GM21423 (cell line): ENCODE data around the gene REV3L.
A peak's percentile ranks its signal among the peaks of the same experiment; 100 is the strongest.
"Not testable (repeated sequence)": the region's sequence is repeated elsewhere in the genome, so short reads cannot be mapped to it uniquely, and the experiment has no call there.

Experiments
- ATAC-seq: cut with Tn5 transposase; IDR thresholded peaks from one replicate; pipeline ENCODE4 v1.9.1; 2021; ENCODE audit warnings: mild to moderate bottlenecking, moderate library complexity; ENCODE audit not compliant: unreplicated experiment

Gene REV3L

DNA sequence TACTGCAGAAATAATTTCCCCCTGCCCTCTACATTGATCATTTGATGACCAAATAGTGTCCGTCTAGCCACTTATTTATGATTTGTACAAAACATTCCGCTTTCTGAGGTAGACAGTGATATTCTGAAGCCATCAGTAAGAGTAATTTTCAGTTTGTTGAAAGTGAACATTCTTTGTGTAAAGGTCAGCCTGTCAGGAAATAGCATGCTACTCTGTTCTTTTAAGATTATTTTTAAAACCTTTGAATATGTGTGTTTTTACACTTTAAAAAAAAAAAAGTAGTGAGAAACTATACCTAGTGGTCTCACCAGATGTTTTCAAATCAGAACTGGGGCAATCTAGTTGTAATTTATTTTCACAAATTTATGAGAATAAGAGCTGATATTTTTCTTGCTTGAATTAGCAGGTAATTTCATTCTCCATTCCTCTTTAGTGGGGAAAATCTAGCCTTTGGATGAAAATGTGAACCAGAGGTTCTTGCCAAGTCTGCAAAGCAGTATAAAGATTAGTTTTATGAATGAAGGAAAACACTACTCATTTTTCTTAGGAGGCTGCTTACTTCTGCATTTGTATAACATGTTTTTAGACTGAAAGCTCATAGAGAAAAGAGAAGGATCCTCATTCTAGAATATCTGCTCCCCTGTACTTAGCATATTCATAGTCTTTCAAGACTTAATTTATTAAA, 12.1 kb upstream of the REV3L start:
- ATAC-seq: no peak

DNA sequence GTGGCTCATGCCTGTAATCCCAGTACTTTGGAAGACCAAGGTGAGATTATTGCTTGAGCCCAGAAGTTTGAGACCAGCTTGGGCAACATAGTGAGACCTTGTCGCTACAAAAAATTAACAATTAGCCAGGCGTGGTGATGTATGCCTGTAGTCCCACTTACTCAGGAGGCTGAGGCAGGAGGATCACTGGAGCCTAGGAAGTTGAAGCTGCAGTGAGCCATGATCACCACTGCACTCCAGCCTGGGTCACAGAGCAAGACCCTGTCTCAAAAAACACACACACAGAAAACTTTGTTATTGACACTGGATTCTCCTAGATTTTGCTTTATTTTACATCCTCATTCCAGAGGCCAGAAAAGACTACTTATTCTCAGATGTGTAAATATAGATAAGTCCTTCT, 9.5 kb upstream of the REV3L start:
- no peak for ATAC-seq

DNA sequence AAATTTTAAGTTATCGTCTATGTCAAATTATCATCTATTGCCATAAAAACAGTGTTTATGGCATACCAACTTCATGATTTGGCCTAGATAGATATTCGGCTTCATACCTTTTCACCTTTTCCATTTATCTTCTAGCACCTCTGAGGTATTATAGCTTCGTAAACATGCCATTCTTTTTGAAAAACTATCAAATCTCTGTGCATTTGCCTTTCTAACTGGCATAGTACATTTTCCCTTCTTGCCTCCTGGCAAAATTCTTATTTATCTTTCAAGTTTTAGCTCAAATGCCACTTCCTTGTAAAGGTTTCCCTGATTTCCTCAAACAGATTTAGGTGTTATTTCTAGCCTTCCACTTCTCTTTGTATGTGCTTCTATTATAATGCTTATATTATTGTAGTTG, 7.0 kb upstream of the REV3L start:
- no peak for ATAC-seq

DNA sequence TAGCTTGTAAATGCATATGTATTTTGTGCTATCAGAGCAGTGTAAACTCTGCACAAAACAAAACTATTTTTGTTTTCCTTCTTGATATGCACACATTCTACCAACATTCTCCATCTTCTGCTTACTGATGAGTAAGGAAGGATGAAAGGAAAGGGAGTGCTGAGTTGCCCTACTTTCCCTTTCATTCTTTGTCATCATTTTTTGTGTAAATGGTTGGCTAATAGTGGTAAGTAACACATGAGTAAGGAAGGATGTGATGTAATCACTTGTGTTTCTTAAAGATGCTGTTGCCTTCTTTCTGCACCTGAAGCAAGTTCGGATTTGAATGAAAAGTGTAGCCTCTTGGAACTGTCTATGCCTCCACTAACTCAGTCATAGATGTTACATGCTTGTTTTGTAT, 4.6 kb upstream of the REV3L start:
- peak; percentile 28 for ATAC-seq

DNA sequence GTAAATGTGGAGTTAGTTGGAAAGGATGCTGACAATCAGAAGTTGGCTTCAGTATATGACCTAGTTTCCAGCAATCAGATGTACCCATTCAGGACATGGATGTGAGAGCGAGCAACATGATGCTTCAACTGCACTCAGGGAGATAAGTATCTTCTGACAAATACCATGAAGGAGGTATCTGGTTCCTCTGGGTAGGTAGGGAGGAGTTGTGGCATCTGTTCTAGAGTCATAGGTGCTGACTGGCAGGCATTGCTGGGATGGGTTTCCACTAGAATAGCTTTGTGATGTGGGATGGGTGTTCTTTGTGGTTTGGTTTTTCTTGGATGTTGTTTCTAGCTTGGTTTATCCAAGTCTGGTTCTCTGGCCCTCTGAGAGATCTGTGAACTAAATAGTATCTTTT, 3.9 kb upstream of the REV3L start:
- no peak for ATAC-seq

DNA sequence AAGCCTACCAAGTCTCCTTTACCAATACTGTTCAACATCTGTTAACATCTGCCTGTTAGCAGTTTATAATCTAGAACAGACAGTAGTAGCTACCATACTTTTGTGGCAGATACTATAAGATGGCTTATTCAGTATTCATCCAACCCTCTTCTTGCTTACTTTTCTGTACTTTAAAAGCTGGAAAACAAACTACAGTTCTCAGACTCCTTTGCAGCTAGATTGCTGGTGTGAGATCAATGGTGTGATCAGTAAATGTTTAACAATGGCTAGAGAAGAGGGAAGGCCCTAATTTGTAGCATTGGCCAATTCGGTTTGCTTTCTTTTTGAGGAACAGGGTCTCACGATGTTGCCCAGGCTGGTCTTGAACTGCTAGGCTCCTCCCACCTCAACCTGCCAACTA, 3.5 kb upstream of the REV3L start:
- no peak for ATAC-seq

DNA sequence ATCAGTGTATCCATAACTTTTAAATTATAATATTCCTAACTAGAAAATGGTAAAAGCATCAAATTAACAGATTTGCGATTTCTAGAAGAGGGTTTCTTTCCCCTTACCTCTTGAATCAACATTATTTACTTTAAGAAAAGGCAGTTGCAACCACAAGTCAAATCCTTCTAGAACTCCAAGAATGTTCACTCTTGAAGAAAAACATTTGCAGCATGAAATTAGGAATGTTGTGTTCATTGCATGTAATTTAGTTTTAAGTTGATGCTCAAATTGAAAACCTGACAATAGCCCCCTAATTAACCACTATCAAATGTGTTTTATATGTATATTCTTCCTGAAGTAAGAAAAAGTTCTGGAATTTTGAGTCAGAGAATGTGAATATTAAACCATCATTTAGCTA, 2.3 kb upstream of the REV3L start:
- ATAC-seq: no peak

DNA sequence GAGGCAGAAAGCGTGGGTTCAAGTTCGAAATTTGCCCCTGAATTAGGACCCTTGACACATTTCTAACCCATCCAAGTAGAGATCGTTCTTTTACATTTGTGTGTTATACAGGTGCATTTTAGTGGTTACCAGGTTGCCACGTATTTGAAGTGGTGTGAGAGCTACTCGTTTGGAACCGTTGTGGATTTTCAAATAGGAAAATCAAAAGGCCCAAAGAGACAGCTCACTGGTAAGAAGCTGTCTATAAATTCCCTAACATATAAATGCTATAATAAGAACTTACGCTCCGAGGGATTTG, 1.6 kb upstream of the REV3L start:
- no peak for ATAC-seq

DNA sequence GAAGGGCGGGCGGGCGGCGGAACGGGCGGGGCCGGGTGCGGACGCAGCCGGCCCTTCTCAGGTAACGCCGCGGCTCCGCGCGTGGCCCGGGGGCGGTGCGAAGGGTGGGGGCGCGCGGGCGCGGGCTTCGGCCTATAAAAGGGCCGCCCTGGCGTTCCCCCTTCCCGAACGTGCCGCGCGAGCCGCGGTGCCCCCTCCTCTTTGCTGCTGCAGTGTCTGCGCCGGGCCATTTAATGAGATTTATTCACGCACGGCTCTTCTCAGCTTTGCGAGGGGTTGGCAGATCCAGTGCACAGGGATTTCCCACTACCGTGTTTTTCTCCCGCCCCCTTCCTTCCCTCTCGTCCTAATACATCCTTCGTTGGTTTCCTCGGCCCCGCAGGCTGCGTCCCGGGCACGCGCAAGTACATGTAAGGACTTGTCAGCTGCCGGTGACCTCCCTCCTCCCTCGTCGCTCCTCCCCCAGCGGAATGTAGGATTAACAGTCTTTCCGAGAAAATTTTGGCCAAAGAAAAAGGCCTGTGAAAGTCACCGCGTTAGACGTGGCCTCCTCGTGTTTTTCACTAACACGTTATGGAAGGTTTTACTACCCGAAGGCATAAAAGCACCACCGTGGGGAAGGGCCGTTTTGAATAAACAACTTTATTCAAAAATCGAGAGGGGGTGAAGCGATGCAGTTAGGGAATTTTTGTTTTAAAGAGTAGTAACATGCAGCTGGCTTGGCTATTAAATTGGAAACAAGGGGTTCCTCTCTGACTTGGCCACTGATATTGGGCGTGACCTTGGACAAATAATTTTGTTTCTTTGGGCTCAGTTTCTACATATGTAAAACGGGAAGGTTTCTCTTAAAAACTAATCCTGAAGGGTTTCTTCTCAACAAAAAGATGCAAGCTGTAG, 966 bp upstream of the REV3L start:
- ATAC-seq: peak; percentile 45

DNA sequence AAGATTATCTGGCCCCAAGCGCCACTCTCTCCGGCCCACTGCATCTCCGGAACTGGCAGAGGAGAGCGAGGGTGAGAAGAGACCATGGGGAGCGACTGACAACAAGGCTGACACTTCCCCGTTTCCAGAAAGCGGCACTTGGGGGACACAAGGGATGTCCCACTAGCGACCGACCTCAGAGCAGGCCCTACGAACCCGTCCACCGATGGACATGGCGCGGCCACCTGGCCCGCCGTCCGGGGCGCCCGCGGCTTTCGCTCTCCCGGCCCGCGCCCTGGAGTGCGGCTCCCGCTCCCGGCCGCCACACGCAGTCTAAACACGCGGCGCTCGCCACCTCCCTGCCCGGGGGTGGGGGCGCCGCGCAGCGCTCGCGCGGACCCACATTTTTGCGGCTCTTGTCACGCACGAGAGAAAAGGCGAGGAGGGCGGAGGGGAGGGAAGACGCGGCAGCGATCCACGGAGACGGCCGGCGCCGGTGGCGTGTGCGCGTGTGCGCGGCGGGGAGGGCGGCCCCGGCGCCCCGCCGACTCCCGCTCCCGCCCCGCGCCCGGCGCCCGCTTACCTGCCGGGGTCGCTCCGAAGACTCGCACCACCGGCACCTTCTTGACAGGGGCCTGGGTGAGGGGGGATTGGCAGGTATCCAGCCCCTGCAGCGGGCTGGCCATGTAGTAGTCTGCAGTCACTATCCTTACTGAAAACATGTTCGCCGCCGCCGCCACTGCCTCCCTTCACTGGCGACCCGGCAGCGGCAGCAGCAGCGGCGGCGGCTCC, 645 bp downstream of the REV3L start:
- ATAC-seq: peak; percentile 22

DNA sequence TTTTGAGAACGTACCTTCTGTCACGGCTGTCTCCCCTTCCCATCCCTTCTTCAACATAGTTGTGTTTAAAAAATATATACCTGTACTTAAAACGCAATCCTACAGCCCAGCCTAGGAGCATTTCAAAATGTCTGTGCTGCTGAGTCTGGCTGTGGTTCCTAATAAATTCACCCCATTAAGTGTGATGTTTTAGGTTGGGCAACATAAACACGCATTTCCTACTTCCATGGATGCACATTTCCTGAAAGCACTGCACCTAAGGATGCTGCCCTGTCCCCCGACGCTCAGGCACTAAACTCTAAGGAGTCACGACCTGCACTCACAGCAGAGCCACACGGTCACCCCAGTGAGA, 1.2 kb downstream of the REV3L start:
- no peak for ATAC-seq

DNA sequence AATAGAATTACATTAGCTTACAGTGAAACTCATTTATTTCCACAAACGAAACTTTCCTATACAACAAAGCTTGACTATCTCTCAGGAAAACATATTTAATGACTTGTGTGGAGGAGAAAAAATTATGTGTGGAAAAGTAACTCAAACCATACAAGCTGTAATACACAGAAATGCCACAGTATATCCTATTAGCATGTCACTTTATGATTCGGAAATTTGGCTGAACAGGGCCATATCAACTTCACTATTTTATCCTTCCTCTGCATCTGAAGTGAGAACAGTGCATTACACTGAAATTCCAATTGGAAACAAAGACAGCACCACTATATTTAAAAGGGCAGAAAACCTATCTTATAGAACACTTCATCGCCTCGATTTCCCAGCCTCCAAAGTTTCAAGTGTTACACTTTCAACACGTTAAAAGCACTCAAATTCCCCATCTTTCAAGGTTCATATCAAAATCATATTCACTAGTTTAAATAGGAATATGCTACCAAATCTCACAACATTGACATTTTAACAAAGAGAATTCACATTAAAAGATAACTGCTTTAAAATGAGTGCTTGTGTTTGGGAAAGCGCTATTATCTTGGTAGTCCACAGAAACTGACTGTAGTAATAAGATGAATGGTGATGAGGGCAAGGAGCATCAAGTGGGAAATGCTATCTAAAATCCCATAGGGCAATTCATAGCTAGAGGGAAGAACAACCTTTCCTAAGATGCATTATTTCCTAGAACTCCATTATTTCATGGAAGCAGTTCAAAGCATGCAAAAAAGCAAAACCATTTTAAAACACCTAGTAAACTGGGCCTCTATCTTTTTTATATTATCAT, 1.8 kb downstream of the REV3L start:
- no peak for ATAC-seq

DNA sequence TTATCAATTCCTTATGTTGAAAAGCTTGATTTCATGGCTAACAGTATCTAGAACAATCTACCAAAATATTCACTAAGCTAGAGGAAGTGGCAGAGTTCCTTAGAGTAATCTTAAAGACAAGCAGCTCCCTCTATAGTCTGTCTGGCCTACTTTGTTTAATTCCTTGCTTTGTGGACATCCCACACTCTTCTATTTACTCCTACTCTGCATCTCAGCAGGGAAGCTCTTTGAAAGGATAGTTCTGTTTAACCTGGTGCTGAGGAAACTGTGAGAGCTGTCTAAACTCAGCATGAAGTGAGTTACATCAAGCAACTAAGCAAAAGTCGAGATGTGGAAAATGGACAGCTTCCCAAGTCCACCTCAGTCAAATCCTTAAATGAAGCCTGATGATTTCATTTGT, 4.3 kb downstream of the REV3L start:
- ATAC-seq: no peak

DNA sequence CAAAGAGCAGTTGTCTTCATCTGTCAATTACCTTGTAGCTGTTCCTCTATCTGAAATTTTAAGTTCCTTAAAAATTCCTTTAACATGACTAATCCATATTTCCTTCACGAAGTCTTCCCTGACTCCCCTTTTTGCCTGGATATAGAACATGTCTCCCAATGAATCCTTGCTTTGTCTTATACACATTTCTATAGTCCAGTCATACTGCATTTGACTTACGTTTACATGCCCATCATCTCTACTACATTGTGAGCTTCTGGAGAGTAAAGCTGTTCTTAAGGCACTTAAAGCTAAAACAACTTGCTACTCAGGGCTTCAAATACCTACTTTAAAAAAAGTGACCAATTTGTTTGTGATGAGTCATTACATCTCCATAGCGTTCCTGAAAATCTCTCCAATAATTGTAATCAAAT, 4.9 kb downstream of the REV3L start:
- ATAC-seq: no peak

DNA sequence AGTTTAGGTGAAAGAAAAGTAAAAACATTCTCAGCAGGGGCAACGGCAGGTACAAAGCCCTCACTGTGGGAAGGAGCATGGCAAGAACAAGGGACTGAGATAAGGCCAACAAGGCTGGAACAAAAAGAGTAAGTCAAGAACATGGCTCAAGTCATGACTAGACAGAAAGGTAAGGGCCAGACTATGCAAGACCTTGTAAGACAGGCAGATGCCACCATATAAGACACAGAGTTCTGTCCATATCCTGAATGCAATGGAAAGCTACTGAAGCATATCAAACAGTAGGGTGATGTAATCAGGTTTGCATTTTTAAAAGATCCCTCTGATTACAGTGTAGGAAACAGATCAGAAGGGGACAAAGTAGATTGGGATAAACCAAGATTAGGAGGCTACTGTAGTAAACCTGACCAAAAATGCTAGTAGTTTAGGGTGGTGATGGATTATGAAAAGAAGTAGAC, 5.5 kb downstream of the REV3L start:
- no peak for ATAC-seq

DNA sequence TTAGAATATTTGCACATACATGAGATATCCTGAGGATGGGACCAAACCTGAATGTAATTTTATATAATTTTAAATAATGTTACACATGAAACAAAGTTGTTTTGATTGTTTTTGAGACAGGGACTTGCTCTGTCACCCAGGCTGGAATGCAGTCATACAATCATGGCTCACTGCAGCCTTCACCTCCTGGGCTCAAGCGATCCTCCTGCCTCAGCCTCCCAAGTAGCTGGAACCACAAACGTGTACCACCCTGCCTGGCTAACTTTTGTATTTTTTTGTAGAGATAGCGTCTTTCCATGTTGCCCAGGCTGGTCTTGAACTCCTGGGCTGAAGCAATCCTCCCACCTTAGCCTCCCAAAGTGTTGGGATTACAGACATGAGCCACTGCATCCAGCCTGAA, 7.0 kb downstream of the REV3L start:
- ATAC-seq: not testable (repeated sequence)

DNA sequence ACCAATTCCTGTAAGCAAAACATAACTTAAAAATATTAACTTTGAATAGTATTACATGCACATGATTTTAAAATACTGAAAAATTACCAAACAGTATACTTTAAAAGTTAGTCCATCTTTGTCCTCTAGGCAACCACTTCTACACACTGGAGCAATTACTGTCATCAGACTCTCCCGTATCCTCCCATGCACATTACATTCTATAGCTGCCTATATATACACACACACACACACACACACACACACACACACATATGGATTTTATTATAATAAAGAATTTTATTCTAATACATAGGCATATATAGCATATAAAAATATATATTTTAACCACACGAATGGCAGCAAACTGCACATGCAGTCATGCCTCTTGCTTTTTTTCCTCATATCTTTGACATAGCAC, 8.2 kb downstream of the REV3L start:
- ATAC-seq: no peak

DNA sequence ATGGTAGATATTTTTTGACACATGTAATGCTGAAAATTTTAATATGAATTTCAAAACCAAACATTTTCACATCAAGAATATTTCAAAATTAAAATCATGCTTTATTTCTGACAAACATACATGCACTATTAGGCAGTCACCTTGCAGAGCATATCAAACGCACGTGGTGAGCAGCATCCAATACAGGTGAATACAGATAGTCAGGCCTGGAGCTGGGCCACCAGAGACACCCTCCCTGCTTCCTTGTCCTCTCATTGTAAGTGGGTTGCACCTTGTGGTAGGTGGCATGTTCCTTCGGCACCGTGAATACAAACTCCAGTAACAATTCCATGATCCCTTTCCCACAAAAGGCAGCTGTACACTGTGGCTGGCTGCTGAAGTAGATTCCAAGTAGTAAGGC, 8.9 kb downstream of the REV3L start:
- no peak for ATAC-seq

DNA sequence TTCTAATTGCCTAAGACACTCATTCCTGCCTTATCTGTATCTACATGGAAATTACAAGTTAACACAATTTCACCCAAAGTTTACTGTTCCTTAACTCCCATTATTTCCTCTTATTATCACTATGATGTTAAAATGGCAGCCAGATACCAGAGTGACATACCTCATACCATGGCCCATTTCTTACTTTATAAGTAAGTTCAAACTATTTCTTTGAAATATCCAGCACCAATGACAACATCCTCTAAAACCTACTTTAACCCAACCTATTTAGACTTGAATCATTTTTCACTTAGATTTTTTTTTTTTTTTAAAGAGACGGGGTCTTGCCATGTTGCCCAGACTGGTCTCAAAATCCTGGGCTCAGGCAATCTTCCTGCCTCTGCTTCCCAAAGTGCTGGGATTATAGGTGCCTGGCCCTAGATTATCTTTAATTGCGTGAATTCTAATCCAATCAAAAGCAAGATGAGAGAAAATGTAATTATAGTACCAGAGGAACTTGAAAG, 10.0 kb downstream of the REV3L start:
- ATAC-seq: no peak

DNA sequence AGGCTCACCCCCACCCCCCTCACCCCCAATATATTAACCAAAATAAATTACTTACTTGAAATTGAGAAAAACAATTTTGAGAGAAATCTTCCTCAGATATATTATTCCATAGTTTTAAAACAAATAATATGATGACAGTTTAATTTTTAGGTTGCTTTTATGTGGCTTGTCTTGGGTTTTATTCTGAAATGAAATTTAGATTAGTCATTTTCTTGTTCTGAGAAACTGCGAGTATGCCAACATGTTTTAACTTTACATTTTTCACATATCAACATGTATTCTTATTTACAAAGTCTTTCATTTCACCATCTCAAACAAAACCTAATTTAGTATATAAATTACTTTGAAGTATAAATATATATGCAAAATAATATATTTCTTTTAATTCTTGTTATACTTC, 11.1 kb downstream of the REV3L start:
- no peak for ATAC-seq

DNA sequence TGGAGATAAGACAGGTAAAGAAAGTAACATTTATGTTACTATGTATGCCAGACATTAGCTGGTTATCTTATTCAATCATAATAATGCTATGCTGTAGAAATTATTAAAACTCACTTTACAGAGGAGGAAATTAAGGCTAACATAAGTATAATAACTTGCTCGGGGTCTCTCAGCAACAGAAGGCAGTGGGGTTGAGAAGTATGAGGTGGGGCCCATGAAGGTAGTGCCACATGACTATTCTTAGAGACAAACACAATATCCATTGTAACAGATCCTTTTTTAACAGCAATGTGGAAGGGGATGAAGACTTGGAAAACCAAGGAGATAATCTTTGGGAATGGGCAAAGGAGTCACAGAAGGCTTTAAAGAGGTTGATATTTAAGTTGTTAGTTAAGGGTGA, 11.5 kb downstream of the REV3L start:
- no peak for ATAC-seq
